Measurements from ENCODE around the gene SCAMP3.
"Not testable (repeated sequence)": the region's sequence is repeated elsewhere in the genome, so short reads cannot be mapped to it uniquely, and the experiment has no call there.

Gene SCAMP3

GRCh38 chr1:155241841-155242264 lies 20.3 kb downstream of the SCAMP3 start:
- H3K27ac Mint-ChIP-seq, result no peak overlapping the region
- no peaks in the 10 kb centered on the region for H3K9me3 Mint-ChIP-seq
- peaks cover 53% of the 10 kb centered on the region for H3K4me1 Mint-ChIP-seq
- TF ChIP-seq CTCF (IDR thresholded peaks at IDR 0.05), result no peak
- H3K4me3 Mint-ChIP-seq, result no peak overlapping the region
- H3K27me3 Mint-ChIP-seq (ENCODE audit: low read depth, poor library complexity), result no peaks in the 10 kb centered on the region
- peaks cover 12% of the 10 kb centered on the region for H3K36me3 Mint-ChIP-seq (ENCODE audit: low read depth)
- no peak for DNase-seq

- peaks cover 53% of the 10 kb centered on the region for H3K4me1 Mint-ChIP-seq
- no peak for TF ChIP-seq CTCF (IDR thresholded peaks at IDR 0.05)
- peaks cover 6% of the 10 kb centered on the region for H3K36me3 Mint-ChIP-seq (ENCODE audit: low read depth)
- H3K27me3 Mint-ChIP-seq (ENCODE audit: low read depth, poor library complexity), result no peaks in the 10 kb centered on the region
- H3K9me3 Mint-ChIP-seq, result no peaks in the 10 kb centered on the region
- peak overlapping the region; percentile 86 for H3K4me3 Mint-ChIP-seq
- H3K27ac Mint-ChIP-seq, result peak overlapping the region; percentile 65
- peak; percentile 52 for DNase-seq
Measured at GRCh38 chr1:155241069-155241679, 21.0 kb downstream of the SCAMP3 start.

- Mint-ChIP-seq H3K4me3 (no peak overlapping the region), H3K4me1 (peaks cover 12% of the 10 kb centered on the region), H3K27ac (no peak overlapping the region), H3K36me3 (ENCODE audit: low read depth) (peaks cover 5% of the 10 kb centered on the region), H3K27me3 (ENCODE audit: low read depth, poor library complexity) (no peaks in the 10 kb centered on the region), H3K9me3 (no peaks in the 10 kb centered on the region)
- no peak for DNase-seq
- TF ChIP-seq CTCF (IDR thresholded peaks at IDR 0.05), result no peak
Measured at GRCh38 chr1:155236451-155236850, 25.7 kb downstream of the SCAMP3 start.

DNA sequence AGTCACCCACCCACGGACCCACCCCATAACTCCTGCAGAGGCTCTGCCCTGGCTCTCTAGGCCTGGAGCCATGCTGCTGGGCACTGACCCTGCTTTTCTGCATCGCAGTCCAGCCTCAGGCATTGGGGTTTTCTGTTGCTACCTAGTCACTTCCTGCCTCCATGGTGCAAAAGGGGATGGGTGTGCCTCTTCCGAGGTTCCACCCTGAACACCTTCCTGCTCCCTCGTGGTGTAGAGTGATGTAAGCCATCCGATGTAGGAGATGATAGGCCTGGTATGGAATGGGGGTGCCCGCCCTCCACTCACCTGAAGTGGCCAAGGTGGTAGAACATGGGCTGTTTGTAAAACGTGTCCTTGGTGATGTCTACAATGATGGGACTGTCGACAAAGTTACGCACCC lies 26.8 kb downstream of the SCAMP3 start:
- not testable (repeated sequence) for H3K9me3 Mint-ChIP-seq

GRCh38 chr1:155233502-155233901 lies 28.7 kb downstream of the SCAMP3 start:
- not testable (repeated sequence) for H3K4me3 Mint-ChIP-seq; DNase-seq; H3K36me3 Mint-ChIP-seq (ENCODE audit: low read depth); H3K9me3 Mint-ChIP-seq; H3K4me1 Mint-ChIP-seq; H3K27ac Mint-ChIP-seq; H3K27me3 Mint-ChIP-seq (ENCODE audit: low read depth, poor library complexity)

More for the DNA sequence above, 26.8 kb downstream of the SCAMP3 start:
- H3K27ac Mint-ChIP-seq; H3K4me3 Mint-ChIP-seq; DNase-seq; H3K36me3 Mint-ChIP-seq (ENCODE audit: low read depth); H3K27me3 Mint-ChIP-seq (ENCODE audit: low read depth, poor library complexity); H3K4me1 Mint-ChIP-seq: not testable (repeated sequence)

DNA sequence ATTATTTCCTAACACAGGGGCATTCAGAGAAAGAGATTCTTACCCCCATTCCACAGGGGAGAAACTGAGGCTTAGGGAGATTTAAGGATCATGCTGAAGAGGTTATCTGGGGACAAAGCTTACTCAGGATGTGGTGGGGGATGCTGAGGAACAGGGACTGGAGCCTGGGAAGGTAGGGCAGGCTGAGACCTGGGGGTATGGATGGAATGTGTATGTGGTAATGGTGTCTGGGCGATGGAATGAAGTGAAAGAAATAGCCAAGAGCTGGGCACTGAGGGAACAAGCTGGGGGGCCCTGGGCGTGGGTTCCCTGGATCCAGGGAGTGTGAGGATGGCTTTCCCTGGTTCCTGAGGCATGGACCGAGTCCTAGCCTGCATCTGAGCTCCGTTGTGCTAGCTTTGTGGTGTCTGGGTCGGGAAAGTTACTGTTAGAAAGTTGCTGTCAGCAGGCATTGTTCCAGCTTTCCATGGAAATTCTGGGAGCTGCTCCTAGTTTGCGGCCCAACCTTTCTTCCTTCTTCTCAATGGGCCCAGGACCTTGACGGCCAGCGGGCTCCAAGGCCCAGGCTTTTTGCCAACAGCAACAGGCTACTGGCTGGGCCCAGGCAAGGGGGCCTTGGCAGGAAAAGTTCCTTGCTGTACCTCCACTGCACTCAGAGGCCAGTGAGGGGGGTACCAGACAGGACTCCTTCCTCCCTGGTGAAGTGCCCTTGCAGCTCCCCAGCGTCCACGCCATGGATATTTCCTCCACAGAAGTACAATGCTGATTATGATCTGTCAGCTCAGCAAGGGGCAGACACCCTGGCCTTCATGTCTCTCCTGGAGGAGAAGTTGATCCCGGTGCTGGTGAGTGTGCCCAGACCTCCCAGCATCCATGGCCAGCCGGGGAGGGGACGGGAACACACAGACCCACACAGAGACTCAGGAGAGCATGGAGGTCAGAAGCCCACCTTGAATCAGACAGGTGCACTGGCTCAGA lies 29.9 kb downstream of the SCAMP3 start:
- not testable (repeated sequence) for H3K4me3 Mint-ChIP-seq; H3K9me3 Mint-ChIP-seq; H3K36me3 Mint-ChIP-seq (ENCODE audit: low read depth); DNase-seq; H3K27ac Mint-ChIP-seq; H3K27me3 Mint-ChIP-seq (ENCODE audit: low read depth, poor library complexity)
- H3K4me1 Mint-ChIP-seq, result peaks cover 14% of the 10 kb centered on the region

GRCh38 chr1:155231302-155231701 lies 30.9 kb downstream of the SCAMP3 start:
- DNase-seq; H3K36me3 Mint-ChIP-seq (ENCODE audit: low read depth); H3K27ac Mint-ChIP-seq; H3K27me3 Mint-ChIP-seq (ENCODE audit: low read depth, poor library complexity); H3K9me3 Mint-ChIP-seq; H3K4me3 Mint-ChIP-seq: not testable (repeated sequence)
- H3K4me1 Mint-ChIP-seq, result peaks cover 22% of the 10 kb centered on the region

Data from nephron progenitor cell (in vitro differentiated cells).